Smooth muscle cell (in vitro differentiated cells): ENCODE measurements around the gene ABCG1. TPM values are rescaled to one million over a fixed set of nuclear protein-coding genes. Genes with fewer than 3 reads are reported as not detected.

Experiments
- DNase-seq: peaks from one replicate; lab custom pipeline; 2025; ENCODE audit not compliant: unreplicated experiment; lab: John Stamatoyannopoulos, UW
- H2AFZ ChIP-seq: fragments of 200-600 bp; sonication (generic); 2 replicates; pipeline ENCODE4 v1.6.0; 2016; ENCODE audit warnings: antibody characterized with exemption, low read depth, mild to moderate bottlenecking
- H3F3A ChIP-seq: fragments of 200-600 bp; sonication (generic); 2 replicates; pipeline ENCODE4 v1.6.0; 2017; ENCODE audit warnings: antibody characterized with exemption, low read depth
- H3K27ac ChIP-seq: fragments of 200-600 bp; sonication (generic); 2 replicates; pipeline ENCODE4 v1.5.1; 2016; ENCODE audit warnings: low read depth, mild to moderate bottlenecking
- H3K27me3 ChIP-seq: fragments of 200-600 bp; sonication (generic); 2 replicates; pipeline ENCODE4 v1.6.1; 2016; ENCODE audit warnings: low read depth, mild to moderate bottlenecking
- H3K36me3 ChIP-seq: fragments of 200-600 bp; sonication (generic); 2 replicates; pipeline ENCODE4 v1.5.1; 2016; ENCODE audit warnings: low read depth
- H3K4me1 ChIP-seq: fragments of 200-600 bp; sonication (generic); 2 replicates; pipeline ENCODE4 v1.5.1; 2016; ENCODE audit warnings: low read depth
- H3K4me2 ChIP-seq: fragments of 200-600 bp; sonication (generic); 2 replicates; pipeline ENCODE4 v1.6.0; 2016; ENCODE audit warnings: mild to moderate bottlenecking
- H3K4me3 ChIP-seq: fragments of 200-600 bp; sonication (generic); 2 replicates; pipeline ENCODE4 v1.5.1; 2016; ENCODE audit warnings: mild to moderate bottlenecking
- H3K79me2 ChIP-seq: fragments of 200-600 bp; sonication (generic); 2 replicates; pipeline ENCODE4 v1.6.0; 2016; ENCODE audit warnings: low read depth, mild to moderate bottlenecking
- H3K9ac ChIP-seq: fragments of 200-600 bp; sonication (generic); 2 replicates; pipeline ENCODE4 v1.6.0; 2016; ENCODE audit warnings: low read depth
- H3K9me3 ChIP-seq: fragments of 200-600 bp; sonication (generic); replicated peaks from 2 replicates; pipeline ENCODE4 v1.5.1; 2016; ENCODE audit warnings: low read depth
- H4K20me1 ChIP-seq: fragments of 200-600 bp; sonication (generic); 2 replicates; pipeline ENCODE4 v1.6.0; 2016; ENCODE audit warnings: low read depth
- WGBS: methylation state at CpG from one replicate; pipeline ENCODE4 v1.1.7; 2016; ENCODE audit warnings: low lambda C conversion rate; 5-methylcytosine and 5-hydroxymethylcytosine counted together
- polyA plus RNA-seq: library from polyadenylated mRNA; unstranded; fragments of >200 nt; fragmentation: Nextera tagmentation; extraction: Ambion mirVana; gene quantifications from 2 replicates; pipeline ENCODE4 v1.2.1, GENCODE V29; 2016
- total RNA-seq: library from RNA; depleted of rRNA; stranded (reverse); fragments of >200 nt; gene quantifications from 2 replicates; pipeline ENCODE4 v1.2.3, GENCODE V29; 2014
- TF ChIP-seq, protein P1 (sequence below): fragments of 200-600 bp; sonication (generic); IDR thresholded peaks from 2 replicates; pipeline ENCODE4 v1.5.1; 2017; ENCODE audit warnings: borderline replicate concordance, mild to moderate bottlenecking, antibody characterized with exemption; ENCODE audit not compliant: insufficient read depth, poor library complexity, severe bottlenecking

ABCG1 gene
- total and polyA plus RNA-seq, 2 experiments from 2014 or later: 0.55 to 2.9 TPM

GRCh38 chr21:42209801-42210479 lies 9.0 kb upstream of the ABCG1 start:
- H3F3A ChIP-seq: no peaks in the 10 kb centered on the region
- DNase-seq: no peak
- 67% methylated on average over 11 of the region's 11 CpGs for WGBS
- no peaks in the 10 kb centered on the region for H4K20me1 ChIP-seq
- H3K4me3 ChIP-seq: no peak overlapping the region
- H3K79me2 ChIP-seq: no peaks in the 10 kb centered on the region
- H3K9ac ChIP-seq: no peak overlapping the region
- H3K27me3 ChIP-seq: peaks cover 4% of the 10 kb centered on the region
- H3K4me2 ChIP-seq: no peak overlapping the region
- no peak overlapping the region for H2AFZ ChIP-seq
- peaks cover 4% of the 10 kb centered on the region for H3K9me3 ChIP-seq
- no peaks in the 10 kb centered on the region for H3K36me3 ChIP-seq
- no peak overlapping the region for H3K27ac ChIP-seq
- no peaks in the 10 kb centered on the region for H3K4me1 ChIP-seq
- TF ChIP-seq, protein P1, sequence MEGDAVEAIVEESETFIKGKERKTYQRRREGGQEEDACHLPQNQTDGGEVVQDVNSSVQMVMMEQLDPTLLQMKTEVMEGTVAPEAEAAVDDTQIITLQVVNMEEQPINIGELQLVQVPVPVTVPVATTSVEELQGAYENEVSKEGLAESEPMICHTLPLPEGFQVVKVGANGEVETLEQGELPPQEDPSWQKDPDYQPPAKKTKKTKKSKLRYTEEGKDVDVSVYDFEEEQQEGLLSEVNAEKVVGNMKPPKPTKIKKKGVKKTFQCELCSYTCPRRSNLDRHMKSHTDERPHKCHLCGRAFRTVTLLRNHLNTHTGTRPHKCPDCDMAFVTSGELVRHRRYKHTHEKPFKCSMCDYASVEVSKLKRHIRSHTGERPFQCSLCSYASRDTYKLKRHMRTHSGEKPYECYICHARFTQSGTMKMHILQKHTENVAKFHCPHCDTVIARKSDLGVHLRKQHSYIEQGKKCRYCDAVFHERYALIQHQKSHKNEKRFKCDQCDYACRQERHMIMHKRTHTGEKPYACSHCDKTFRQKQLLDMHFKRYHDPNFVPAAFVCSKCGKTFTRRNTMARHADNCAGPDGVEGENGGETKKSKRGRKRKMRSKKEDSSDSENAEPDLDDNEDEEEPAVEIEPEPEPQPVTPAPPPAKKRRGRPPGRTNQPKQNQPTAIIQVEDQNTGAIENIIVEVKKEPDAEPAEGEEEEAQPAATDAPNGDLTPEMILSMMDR: no peak

- H3K4me2 ChIP-seq: no peak overlapping the region
- H3K36me3 ChIP-seq: no peaks in the 10 kb centered on the region
- 90% methylated on average over 3 of the region's 3 CpGs for WGBS
- H3K9me3 ChIP-seq: no peaks in the 10 kb centered on the region
- no peak overlapping the region for H3K4me3 ChIP-seq
- TF ChIP-seq, protein P1: no peak
- peaks cover 5% of the 10 kb centered on the region for H3K27me3 ChIP-seq
- no peak for DNase-seq
- H3K9ac ChIP-seq: no peak overlapping the region
- H4K20me1 ChIP-seq: no peaks in the 10 kb centered on the region
- H3F3A ChIP-seq: no peaks in the 10 kb centered on the region
- no peak overlapping the region for H2AFZ ChIP-seq
- H3K4me1 ChIP-seq: no peaks in the 10 kb centered on the region
- H3K79me2 ChIP-seq: no peaks in the 10 kb centered on the region
- H3K27ac ChIP-seq: no peak overlapping the region
Observed at GRCh38 chr21:42212266-42212665, 6.7 kb upstream of the ABCG1 start.

GRCh38 chr21:42213082-42213774 lies 5.7 kb upstream of the ABCG1 start:
- WGBS: 91% methylated on average over 5 of the region's 5 CpGs
- Histone ChIP-seq H3K4me2 (no peak overlapping the region), H3F3A (no peaks in the 10 kb centered on the region), H2AFZ (no peak overlapping the region), H4K20me1 (no peaks in the 10 kb centered on the region), H3K9ac (no peak overlapping the region), H3K27me3 (peaks cover 12% of the 10 kb centered on the region), H3K9me3 (no peaks in the 10 kb centered on the region), H3K4me1 (no peaks in the 10 kb centered on the region), H3K4me3 (no peak overlapping the region), H3K27ac (no peak overlapping the region), H3K36me3 (no peaks in the 10 kb centered on the region), H3K79me2 (no peaks in the 10 kb centered on the region)
- no peak for DNase-seq
- TF ChIP-seq, protein P1: no peak
